Glomerular endothelial cell (primary cell): ENCODE data around the gene DISP3. TPM values are rescaled to one million over a fixed set of nuclear protein-coding genes. Genes with fewer than 3 reads are reported as not detected.
A peak's percentile ranks its signal among the peaks of the same experiment; 100 is the strongest.

Experiments
- DNase-seq: peaks from one replicate; pipeline ENCODE4 v3.0.0-alpha.2; 2011; ENCODE audit warnings: low read depth, low spot score; ENCODE audit errors: extremely low read depth
- total RNA-seq: library from RNA; depleted of rRNA; stranded (reverse); fragments of >200 nt; gene quantifications from 2 replicates; pipeline ENCODE4 v1.2.3, GENCODE V29; 2015

Gene DISP3
- total RNA-seq, 1 donor from 2014 or later = 0.58 TPM

DNA sequence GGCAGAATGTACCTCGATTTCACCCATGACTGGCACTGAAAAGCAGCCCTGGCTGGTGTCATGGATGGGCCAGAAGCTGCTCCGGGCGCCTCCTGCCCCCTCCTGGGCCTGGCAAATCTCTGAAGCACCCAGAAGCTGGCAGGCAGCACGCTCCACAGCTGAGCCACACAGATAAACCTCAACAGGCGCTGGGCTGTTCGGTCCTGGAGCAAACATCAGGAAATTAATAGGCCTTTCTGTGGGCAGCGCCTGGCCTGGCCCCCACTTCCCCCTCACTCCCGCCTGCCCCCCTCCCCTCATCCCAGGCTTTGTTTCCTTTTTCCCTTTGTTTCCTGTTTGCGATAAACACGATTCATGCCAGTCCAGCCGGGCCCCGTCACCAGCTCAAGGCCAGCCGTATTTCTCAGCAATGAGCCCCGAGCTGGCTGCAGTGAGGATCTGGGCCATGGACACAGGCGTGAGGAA, 20.1 kb upstream of the DISP3 start:
- peak; percentile 9 for DNase-seq

DNA sequence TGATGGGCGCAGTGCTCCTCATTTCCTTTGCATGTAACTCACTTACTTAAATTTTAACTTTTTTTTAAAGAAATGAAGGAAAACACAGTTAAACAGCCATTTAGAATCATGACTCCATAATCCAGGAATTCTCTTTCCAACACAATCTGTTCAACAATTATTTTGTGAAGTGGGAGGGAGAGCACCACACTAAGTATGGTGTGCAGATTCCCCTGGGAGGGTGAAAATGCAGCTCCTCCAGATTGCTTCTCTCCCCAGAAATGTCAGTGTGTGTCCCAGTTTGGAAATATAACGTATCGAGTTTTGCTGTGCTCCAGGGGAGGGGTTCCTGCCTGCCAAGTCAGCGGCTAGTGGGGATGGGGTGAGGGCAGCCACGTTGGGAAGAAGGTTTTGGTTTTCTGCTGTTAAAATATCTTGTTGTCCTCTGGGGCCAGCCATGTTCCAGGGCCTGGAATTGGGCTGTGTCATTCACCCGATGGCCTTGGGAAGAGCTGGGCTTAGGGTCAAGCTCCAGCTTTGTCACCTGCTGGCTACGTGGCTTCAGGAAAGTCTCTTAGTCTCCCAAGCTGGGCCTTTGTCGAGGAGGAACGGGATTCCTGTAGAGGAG, 17.3 kb upstream of the DISP3 start:
- no peak for DNase-seq

DNA sequence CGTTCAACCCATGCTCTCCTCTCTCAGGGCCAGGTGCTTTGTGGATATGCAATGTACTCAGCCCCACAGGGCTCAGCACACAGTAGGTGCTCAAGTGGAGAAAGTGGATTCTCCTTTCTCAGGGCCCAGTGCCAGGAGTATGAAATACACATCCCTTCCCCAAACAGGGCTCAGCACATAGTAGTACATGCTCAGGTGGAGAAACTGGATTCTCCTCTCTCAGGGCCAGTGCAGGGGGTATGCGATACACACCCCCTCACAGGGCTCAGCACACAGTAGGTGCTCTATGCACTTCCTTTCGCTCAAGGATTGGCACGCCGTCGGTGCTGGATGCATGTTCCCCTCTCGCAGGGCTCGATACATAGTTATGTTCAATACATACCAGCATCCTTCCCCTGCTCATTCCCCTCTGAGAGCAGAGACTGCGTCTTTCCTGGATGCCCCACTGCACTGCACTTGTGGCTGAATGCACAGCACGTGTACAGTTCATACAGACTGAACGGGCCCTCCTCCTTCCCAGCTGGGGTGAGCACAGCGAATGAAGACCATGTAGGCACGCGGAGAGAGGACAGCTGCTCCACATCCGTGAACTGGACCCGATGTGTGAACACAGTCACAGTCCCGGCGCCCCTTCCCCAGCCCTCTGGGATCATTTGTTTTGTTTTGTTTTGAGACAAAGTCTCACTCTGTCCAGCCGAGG, 16.6 kb upstream of the DISP3 start:
- DNase-seq = no peak

DNA sequence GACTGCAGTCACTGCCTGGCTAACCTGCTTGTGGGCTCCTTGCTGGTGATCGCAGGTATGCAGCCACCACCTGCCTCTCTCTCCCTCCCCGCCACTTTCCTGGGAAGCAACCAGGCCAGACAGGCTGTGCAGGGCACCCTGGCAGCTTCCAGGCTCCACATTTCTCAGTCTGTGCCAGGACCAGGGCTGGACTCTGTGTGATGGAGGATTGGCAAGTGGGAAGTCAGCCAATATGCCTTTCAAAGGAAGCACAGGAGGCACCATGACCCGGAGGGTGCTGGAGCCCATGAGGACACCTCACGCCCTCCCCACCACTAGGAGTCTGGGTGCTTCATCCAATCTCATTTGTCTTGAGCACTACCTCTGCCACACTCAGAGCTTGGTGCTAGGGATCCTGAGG, 15.8 kb upstream of the DISP3 start:
- no peak for DNase-seq

DNA sequence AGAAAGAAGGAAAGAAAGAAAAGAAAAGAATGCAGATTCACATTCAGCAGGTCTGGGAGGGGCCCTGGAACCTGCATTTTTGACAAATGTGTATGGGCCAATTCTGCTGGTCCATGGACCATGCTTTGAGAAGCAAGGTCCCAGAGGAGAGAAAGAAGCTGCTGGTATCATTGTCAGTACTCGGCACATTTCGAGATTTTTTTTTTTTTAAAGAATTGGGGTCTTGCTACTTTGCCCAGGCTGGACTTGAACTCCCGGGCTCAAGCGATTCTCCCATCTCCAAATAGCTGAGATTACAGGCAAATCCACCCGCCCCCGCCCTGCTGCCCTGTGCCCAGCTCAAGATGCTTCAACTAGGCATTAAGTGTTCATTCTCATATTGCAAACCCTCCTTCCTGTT, 13.6 kb upstream of the DISP3 start:
- no peak for DNase-seq

DNA sequence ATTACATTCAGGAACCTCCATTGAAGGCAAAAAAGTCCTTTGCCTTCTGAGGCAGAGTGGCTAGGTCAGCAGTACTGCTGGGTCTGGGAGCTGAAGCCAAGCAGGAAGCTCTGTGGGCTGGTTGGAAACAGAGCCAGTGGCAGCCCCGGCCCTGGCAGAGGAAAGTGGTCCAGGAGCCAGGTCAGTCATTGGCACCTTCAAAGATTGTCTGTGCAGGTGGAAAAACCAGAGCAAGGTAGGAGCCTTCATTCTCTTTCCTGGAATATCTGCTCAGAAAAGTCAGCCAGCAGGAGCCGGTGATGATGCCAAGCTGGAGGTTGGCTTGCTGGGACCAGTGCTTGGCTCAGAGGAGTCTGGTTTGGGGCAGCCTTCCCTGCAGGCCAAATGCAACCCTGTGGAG, 12.5 kb upstream of the DISP3 start:
- no peak for DNase-seq

DNA sequence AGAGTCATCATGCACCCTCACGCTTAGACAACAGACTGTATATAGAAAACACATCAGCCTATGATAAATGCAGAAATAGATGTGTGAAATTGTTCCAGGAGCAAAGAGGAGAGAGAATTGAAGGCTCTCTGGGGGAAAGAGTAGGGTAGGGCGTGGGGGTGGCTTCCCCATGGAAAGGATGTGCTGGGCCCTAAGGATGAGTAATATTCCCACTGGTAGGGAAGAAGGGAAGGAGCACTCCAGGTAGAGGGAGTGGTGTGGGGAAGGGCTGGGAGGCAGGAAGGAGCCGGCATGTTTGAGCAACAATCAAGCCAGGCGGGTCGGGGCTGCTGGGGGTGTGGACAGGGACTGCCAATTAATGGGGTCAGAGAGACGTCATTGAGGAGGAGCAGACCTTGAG, 10.1 kb upstream of the DISP3 start:
- no peak for DNase-seq

DNA sequence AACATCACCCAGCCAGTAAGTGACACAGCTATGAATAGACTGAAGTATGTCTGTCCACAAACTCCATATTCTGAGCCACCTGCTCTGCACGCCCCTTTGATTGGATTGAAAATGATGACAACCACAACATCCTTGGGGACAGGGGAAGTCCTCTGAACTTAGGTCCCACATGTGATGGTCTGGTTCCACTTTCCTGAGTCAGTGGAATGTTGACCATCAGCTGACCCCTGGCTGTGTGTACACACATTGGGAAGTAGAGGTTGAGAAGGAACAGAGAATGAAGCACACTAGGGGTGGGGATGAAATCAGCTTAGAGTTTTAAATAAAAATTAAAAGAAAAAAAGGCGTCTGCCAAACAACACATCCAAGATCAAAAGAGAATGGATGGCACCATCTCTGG, 8.0 kb upstream of the DISP3 start:
- no peak for DNase-seq

DNA sequence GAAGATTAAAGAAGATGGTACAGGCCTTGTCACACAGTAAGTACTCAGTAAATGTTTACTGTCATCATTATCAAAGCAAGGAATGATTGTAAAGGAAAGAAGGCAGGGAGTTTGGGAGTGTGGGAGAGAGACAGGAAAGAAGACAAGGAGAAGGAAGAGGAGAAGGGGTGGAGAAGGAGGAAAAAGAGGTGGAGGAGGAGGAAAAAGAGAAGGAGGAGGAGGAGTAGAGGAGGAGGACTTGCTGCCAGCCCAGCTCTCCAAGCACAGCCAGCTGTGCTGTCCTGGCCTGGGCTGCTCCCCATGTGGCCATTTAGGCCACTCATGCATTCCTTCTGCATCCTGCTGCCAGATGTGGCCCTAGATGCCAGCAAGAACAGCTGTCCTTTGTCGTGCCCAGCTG, 7.5 kb upstream of the DISP3 start:
- no peak for DNase-seq

DNA sequence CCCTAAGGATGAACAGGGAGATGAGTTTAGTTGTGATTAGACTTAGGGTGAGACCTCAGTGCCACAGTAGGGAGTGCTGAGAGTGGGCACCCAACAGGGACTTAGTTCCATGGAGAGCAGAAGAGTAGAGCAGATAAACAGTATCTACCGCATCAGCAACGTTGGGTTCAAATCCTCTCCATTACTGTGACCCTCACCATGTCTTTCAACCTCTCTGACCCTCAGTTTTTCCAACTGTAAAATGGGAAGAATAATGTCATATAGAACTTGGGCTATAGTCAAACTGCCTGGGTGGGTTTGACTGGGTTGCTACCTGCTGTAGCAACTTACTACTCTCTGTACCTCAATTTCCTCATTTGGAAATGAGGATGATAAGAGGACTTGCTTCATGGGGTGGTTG, 6.7 kb upstream of the DISP3 start:
- no peak for DNase-seq

DNA sequence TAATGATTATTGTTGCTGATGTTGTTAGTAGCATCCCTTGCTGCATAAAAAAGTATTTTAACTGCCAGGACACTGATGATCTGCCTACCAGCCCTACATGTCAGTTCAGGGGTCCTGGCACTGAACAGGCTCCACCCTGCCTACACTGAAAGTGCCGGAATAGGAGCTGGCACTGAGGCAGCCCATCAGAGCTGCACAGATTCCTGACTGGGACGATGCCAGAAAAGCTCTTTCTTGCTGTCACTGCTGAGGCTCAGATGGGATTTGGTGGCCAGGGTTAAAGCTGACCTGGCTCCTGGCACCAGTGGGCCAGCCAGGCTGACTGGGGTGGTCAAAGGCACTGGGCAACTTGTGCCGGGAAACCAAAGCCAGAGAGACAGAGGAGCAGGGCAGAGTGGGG, 6.2 kb upstream of the DISP3 start:
- DNase-seq = no peak

DNA sequence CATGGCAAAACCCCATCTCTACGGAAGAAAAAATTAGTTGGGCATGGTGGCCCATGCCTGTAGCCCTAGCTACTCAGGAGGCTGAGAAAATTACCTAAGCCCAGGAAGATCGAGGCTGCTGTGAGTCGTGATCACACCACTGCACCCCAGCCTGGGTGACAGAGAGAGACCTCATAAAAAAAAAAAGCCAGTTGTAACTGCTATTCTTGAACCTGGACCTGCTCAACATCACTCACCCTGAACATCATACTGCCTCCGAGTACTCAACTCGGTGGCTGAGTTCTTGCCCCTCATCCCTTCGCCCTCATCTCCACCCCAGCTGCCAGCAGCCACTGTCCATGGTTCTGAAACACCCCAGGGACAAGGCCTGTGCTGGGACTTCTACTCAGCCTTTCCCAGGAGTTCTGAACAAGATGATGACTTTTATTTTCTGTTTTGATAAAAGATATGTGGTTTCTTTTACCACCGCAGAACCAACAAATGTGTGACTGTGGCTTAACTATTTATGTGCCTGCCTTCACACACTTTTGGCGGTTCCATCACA, 5.4 kb upstream of the DISP3 start:
- no peak for DNase-seq

DNA sequence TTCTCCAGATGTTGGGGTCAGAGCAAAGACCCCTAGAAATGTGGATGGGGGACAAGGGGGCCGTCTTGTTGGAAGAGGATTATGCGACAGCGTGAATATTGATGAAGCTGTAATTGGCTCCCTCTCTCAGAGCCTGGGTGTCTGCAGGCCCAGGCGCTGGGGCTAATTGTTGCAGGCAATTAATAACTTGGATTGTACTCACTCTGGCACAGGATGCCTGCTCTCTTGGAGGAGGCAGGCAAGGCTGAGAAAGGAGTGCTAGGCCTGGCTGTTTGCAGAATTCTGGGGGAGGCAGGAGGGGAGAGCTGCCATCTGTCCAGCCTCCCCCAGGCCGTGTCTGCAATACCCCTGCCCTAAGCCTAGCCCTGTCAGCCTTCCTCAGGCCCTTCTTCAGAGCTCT, 4.1 kb upstream of the DISP3 start:
- DNase-seq = no peak

DNA sequence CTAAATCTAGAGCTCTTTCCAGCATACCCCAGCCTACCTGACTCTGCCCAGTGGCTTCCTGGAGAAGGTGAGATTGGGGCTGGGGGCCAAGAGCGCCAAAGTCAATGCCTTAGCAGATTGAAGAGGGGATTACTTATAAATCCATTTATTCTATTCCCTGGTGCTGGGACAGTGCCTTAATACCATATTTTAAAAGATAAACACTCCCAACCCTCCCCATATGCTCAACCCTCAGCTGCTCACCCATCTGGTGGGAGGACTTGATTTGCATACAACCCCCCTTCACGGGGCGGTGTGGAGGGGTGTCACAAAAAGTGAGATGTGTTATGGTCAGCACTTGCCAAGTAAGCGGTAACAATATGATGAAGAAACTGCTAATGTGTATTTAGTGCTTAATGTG, 3.2 kb upstream of the DISP3 start:
- no peak for DNase-seq

DNA sequence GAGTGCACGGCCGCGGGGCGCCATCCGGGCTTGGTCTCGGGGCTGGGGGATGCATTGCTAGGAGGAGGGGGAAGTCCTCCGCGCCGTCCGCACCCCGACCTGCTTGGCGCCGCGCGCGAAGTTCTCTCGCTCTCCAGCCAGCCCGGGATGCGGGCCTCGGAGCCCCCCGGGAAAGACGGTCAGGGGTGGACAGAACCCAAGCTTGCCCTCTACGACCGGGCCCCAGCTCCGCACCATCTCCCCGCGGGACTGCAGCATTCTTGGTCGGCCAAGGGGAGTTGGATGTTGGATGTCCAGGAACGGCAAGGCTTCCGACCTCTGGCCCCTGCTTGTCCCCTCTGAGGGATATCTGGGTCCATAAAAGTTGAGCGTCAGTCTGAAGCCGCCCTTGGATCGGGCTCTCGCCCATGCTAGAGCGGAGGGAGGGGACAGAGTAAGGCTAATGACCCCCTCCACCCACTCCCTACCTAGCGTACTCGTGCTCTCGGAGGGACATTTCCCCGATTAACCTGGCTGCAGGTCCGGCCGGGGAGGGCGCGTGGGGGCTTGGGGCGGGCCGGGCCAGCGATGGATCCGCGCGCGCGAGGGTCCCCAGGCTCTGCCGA, 522 bp downstream of the DISP3 start:
- DNase-seq = no peak

DNA sequence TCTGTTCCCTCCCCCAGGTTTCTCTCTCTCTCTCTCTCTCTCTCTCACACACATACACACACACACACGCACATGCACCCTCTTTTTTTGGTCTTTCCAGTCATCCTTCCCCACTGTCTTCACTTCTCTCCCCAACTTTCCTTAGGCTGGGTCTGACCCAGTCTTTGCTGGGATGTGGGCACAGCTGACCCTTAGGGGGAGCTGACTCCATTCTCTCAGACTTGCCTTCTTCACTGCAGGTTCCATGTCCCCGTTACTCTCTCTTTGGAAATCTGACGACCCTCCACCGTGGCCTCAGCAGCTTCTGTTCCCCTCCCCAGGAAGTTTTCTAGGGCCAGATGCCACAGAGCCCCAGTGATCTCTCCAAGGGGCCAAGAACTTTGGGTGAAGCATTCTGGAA, 2.1 kb downstream of the DISP3 start:
- DNase-seq = no peak

DNA sequence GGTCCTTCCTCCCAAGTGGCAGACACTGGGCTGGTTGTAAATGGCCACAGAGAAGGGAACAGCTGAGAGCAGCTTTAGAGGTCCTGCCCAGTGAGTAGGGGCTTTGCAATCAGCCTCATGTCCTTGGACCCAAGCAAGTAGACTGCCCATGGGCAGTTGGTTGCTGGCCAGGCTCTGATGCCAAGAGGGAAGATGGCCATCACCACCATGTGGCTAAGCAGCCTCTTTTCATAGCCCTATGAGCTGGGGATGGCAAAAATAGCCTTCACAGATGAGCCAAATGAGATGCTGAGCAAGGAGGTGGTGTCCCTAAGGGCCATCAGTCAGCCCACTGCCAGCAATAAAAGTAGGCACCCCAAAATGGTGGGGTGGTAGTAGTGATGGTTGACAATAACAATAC, 3.2 kb downstream of the DISP3 start:
- no peak for DNase-seq

DNA sequence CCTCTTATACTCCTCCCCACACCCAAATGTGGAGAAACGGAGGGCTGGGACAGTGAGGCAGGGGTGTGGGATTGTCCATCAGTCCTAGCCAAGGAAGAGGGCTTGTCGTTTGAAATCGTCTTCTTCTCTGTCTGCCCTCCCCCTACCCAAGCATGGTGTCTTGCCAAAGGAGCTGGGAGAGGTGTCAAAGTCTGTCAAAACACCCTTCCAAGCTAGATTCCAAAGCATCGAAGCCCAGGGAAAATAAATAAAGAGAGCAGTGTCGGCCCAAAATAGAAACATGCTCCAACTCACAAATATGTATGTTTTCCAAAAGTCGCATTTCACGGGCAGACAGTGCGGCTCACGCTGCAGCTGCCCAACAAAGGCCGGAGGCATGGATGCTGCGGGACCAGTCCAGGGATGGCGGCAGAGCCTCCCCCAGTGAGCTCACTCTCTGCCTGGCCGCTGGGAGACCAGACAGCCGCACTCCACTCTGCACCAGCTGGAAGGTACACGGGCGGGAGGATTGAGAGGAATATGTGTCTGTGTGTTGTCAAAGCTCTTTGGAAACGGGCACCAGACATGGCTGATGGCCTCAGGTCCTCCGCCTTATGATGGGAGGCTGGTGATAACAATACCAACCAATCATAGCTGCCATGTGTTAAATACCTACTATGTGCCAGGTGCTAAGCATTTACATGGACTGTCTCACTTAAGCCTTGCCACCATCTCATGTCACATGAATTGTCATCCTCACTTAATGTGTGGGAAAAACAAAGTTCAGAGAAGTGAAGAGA, 3.9 kb downstream of the DISP3 start:
- no peak for DNase-seq

DNA sequence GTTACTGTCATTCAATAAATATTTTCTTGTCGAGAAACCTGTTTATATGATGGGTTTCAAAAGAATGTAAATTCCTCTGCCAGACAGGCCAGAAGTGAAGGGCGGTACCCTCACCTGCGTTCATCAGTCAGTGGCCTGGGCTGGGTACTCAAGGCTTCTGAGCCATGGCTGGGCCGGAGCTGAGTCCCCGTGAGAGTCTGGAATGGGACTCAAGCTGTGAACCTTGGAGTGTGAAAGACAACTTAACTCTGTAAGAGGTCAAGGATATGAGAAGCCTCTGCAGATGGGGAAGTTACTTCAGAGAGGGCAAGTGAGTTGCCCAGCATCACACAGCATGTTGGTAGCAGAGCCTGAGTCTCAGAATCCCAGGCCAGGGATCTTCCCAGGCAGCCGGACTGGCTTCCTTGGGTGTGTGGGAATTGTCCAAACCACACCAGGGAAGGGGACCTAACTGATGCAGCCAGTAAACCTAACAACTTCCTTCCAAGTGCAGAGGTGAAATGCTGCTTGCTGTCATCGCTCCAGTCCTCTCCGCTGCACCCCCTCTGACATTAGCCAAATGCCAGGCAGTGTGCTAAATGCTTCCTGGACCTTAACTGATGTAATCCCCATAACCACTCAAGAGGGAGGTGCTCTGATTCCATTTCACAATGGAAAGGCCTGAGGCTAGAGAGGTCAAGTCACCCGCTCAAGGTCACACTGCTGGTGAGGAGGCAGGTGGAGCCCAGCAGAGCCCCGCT, 4.8 kb downstream of the DISP3 start:
- no peak for DNase-seq

DNA sequence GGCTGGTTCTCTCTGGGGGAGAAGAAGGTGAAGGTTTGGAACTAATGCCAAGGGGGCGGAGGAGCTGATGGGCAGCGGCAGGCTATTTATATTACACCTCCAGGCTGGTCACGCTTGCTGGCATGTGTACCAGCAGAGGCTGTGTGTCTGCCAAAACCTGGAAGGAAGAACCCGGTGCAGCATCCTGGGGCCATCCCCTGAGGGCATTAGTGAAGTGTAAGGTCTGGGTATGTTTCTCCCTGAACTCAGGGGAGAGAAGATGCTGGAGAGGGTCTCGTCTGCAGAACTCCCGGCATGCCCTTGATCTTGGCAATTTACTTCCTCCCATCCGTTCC, 5.3 kb downstream of the DISP3 start:
- DNase-seq = no peak

DNA sequence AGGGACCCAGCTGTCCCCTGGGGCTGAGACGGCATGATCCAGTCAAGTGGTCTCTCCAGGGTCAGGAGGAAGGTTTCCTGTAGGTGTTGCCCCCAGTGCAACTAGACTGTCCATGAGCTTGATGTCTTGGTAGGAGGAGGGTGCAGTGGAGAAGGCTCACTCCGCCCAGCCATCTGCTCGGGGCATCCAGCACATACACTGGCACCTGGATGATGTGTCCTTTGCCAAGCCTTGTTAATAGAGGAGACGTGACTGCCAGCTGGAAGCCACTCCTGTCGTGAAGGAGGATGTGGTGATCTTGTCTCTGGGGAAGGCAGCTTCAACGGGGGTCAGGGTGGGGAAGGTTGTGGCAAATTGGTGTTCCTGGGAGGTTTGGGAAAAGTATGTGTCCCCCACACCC, 6.2 kb downstream of the DISP3 start:
- DNase-seq = no peak
